K562 treated with DMSO at 1 percent for 4 hours (cell line): Measurements from ENCODE around the gene WDR44. TPM values are rescaled to one million over a fixed set of nuclear protein-coding genes. Genes with fewer than 3 reads are reported as not detected.

Source experiments
- total RNA-seq: library from RNA; unstranded; fragments of 300-600 nt; gene quantifications from 2 replicates; pipeline ENCODE4 v1.2.3, GENCODE V29; 2022; ENCODE audit not compliant: insufficient read depth

WDR44 gene, protein sequence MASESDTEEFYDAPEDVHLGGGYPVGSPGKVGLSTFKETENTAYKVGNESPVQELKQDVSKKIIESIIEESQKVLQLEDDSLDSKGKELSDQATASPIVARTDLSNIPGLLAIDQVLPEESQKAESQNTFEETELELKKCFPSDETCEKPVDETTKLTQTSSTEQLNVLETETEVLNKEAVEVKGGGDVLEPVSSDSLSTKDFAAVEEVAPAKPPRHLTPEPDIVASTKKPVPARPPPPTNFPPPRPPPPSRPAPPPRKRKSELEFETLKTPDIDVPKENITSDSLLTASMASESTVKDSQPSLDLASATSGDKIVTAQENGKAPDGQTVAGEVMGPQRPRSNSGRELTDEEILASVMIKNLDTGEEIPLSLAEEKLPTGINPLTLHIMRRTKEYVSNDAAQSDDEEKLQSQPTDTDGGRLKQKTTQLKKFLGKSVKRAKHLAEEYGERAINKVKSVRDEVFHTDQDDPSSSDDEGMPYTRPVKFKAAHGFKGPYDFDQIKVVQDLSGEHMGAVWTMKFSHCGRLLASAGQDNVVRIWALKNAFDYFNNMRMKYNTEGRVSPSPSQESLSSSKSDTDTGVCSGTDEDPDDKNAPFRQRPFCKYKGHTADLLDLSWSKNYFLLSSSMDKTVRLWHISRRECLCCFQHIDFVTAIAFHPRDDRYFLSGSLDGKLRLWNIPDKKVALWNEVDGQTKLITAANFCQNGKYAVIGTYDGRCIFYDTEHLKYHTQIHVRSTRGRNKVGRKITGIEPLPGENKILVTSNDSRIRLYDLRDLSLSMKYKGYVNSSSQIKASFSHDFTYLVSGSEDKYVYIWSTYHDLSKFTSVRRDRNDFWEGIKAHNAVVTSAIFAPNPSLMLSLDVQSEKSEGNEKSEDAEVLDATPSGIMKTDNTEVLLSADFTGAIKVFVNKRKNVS
- total RNA-seq, result 6.3 and 12.6 TPM in 2 replicates

GRCh38 chrX:118345464-118346257 lies at the start of gene WDR44:
Gene WDR44 (plus strand): TSS chrX:118346106. CDS start chrX:118346504, 398 bp downstream.

DNA sequence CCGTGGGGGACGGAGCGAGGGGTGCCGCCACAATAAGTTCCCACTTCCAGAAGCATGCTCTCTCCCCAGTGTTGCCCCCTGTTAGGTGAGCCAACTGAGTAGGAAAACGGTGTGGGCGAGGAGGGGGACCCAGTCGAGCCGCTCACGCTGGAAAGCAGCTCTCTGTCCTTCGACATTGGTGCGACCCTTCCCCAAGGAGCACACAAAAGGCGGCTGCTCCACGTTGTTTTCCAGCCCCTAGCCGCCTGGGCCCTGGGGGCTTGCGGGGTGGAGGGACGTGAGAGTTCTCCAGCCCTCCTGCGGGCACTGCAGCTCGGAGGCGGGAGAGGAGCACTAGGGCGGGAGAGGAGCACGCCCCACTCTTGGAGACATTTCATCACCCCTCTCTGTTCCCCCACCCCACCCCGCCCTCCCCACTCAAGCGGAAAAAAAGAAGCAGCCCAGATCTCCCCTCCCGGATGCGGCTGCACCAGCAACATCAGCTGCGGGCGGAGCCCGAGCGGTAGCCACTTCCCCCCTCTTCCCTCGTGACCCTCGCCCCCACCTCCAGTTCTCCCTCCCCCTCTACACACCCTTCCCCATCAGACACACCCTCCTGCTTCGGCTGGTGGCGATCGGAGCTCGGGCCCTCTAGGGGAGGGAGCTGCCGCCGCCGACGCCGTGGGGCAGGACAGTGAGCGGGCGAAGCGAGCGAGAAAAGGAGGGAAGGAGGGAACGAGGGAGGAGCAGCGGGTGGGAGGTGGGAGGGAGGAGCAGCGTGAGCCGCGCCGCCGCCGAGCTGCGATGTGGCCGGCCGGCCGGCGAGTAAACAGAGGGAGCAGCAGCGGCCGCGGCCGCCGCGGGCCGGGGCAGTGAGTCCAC lies 149.4 kb downstream of the WDR44 start, which contains the start of gene DOCK11:
Gene DOCK11, plus strand, starts transcription at position 755 of the 861 bp plus-strand sequence. CDS start 157 bp downstream, outside the sequence.

Other genes with a start within 250 kb of the WDR44 start
- gene KLHL13, start 229.3 kb upstream of the WDR44 start, total RNA-seq, result 2.0 and 10.2 TPM in 2 replicates
- 22.1 and 32.0 TPM in 2 replicates for gene DOCK11, start 149.7 kb downstream of the WDR44 start, total RNA-seq